OCI-LY1 (cell line): ENCODE measurements around the gene DAAM1.

Experiments
- H2AFZ ChIP-seq: fragments of 200-600 bp; sonication (generic), shearing (Covaris generic); 2 replicates; pipeline ENCODE4 v1.6.0; 2014; ENCODE audit warnings: antibody characterized with exemption, mild to moderate bottlenecking, low read length
- H3F3A ChIP-seq: fragments of 200-600 bp; sonication (generic), shearing (Covaris generic); 2 replicates; pipeline ENCODE4 v1.6.0; 2014; ENCODE audit warnings: mild to moderate bottlenecking, antibody characterized with exemption, low read length, moderate library complexity; ENCODE audit not compliant: insufficient read depth
- H3K27ac ChIP-seq: fragments of 200-600 bp; sonication (generic); 2 replicates; pipeline ENCODE4 v1.5.1; 2014; ENCODE audit warnings: low read length, mixed run types, mild to moderate bottlenecking, low read depth; ENCODE audit not compliant: poor library complexity, severe bottlenecking
- H3K27me3 ChIP-seq: fragments of 200-600 bp; sonication (generic); 2 replicates; pipeline ENCODE4 v1.6.0; 2014; ENCODE audit warnings: antibody characterized with exemption, mild to moderate bottlenecking, low read length, moderate library complexity; ENCODE audit not compliant: insufficient read depth
- H3K36me3 ChIP-seq: fragments of 200-600 bp; sonication (generic); 2 replicates; pipeline ENCODE4 v1.6.1; 2014; ENCODE audit warnings: mild to moderate bottlenecking, antibody characterized with exemption, low read length, moderate library complexity, mixed read lengths; ENCODE audit not compliant: insufficient read depth
- H3K4me1 ChIP-seq: fragments of 200-600 bp; sonication (generic); 2 replicates; pipeline ENCODE4 v1.5.1; 2014; ENCODE audit warnings: mild to moderate bottlenecking, low read length, moderate library complexity; ENCODE audit not compliant: insufficient read depth, severe bottlenecking
- H3K4me2 ChIP-seq: fragments of 200-600 bp; sonication (generic), shearing (Covaris generic); 2 replicates; pipeline ENCODE4 v1.6.1; 2014; ENCODE audit warnings: low read length
- H3K4me3 ChIP-seq: fragments of 200-600 bp; sonication (generic); 2 replicates; pipeline ENCODE4 v1.5.1; 2014; ENCODE audit warnings: low read length, low read depth, mild to moderate bottlenecking, mixed read lengths; ENCODE audit not compliant: poor library complexity, severe bottlenecking
- H3K79me2 ChIP-seq: fragments of 200-600 bp; shearing (Covaris generic); 2 replicates; pipeline ENCODE4 v1.6.1; 2016; ENCODE audit warnings: mixed run types, low read length, mixed read lengths; ENCODE audit not compliant: insufficient read depth
- H3K9ac ChIP-seq: fragments of 200-600 bp; sonication (generic), shearing (Covaris generic); 2 replicates; pipeline ENCODE4 v1.6.1; 2014; ENCODE audit warnings: mild to moderate bottlenecking, low read length, mixed read lengths
- H3K9me2 ChIP-seq: fragments of 200-600 bp; sonication (generic), shearing (Covaris generic); 2 replicates; pipeline ENCODE4 v1.6.1; 2014; ENCODE audit warnings: low read depth, mild to moderate bottlenecking, low read length, mixed read lengths
- H3K9me3 ChIP-seq: fragments of 200-600 bp; shearing (Covaris generic); 2 replicates; pipeline ENCODE4 v1.6.1; 2014; ENCODE audit warnings: low read length, mixed read lengths
- H4K20me1 ChIP-seq: fragments of 200-600 bp; sonication (generic), shearing (Covaris generic); 2 replicates; pipeline ENCODE4 v1.6.0; 2016; ENCODE audit warnings: mild to moderate bottlenecking, low read length; ENCODE audit not compliant: insufficient read depth
- EZH2 ChIP-seq: fragments of 200-600 bp; sonication (generic), shearing (Covaris generic); IDR thresholded peaks from 2 replicates; pipeline ENCODE4 v1.8.0; 2017; ENCODE audit warnings: borderline replicate concordance, mixed run types, mild to moderate bottlenecking, antibody characterized with exemption, low read length, moderate library complexity, mixed read lengths
- TF ChIP-seq, protein P1 (sequence below): fragments of 200-600 bp; sonication (generic), shearing (Covaris generic); IDR thresholded peaks from 2 replicates; pipeline ENCODE4 v1.5.1; 2017; ENCODE audit warnings: mild to moderate bottlenecking, antibody characterized with exemption, low read length, moderate library complexity, mixed read lengths

DAAM1 gene

GRCh38 chr14:59195912-59196311, 7.4 kb downstream of the DAAM1 start:
- H3K27ac ChIP-seq, result no peak overlapping the region
- no peaks in the 10 kb centered on the region for H3K27me3 ChIP-seq
- no peak overlapping the region for H3K9ac ChIP-seq
- H3K4me2 ChIP-seq, result no peak overlapping the region
- H3F3A ChIP-seq, result no peaks in the 10 kb centered on the region
- no peaks in the 10 kb centered on the region for H4K20me1 ChIP-seq
- no peaks in the 10 kb centered on the region for H3K9me3 ChIP-seq
- H3K9me2 ChIP-seq, result no peaks in the 10 kb centered on the region
- no peak overlapping the region for H3K4me3 ChIP-seq
- TF ChIP-seq, protein P1, sequence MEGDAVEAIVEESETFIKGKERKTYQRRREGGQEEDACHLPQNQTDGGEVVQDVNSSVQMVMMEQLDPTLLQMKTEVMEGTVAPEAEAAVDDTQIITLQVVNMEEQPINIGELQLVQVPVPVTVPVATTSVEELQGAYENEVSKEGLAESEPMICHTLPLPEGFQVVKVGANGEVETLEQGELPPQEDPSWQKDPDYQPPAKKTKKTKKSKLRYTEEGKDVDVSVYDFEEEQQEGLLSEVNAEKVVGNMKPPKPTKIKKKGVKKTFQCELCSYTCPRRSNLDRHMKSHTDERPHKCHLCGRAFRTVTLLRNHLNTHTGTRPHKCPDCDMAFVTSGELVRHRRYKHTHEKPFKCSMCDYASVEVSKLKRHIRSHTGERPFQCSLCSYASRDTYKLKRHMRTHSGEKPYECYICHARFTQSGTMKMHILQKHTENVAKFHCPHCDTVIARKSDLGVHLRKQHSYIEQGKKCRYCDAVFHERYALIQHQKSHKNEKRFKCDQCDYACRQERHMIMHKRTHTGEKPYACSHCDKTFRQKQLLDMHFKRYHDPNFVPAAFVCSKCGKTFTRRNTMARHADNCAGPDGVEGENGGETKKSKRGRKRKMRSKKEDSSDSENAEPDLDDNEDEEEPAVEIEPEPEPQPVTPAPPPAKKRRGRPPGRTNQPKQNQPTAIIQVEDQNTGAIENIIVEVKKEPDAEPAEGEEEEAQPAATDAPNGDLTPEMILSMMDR, result no peak
- TF ChIP-seq EZH2, result no peak
- H3K4me1 ChIP-seq, result peaks cover 70% of the 10 kb centered on the region
- H3K79me2 ChIP-seq, result peaks cover 94% of the 10 kb centered on the region
- H3K36me3 ChIP-seq, result no peaks in the 10 kb centered on the region; the same call in 1 of the 2 replicates
- H2AFZ ChIP-seq, result no peak overlapping the region

DNA sequence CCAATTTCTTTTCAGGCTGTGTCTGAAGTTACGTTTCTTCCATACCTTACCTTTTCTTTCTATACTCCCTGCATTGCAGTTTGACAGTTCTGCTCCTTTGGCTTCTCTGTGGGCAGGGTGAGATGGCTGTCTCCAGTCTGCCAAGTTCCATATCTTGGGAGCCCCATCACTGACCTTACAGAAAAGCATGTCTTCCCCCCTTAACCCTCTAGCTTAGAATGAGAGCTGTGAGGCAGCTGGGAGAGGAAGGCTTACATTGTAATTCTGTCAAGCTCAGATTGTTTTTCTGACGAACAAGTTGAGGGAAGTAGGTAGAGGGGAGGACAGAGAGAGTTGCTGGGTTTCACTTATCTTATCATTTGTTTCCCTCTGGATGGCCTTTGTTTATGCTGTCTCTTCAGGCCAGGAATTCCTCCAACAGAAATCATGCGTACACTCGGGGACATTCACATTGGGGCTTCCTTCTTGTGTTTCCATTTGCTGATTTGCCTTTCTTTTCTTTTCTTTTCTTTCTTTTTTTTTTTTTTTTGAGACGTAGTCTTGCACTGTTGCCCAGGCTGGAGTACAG, 9.3 kb downstream of the DAAM1 start:
- Histone ChIP-seq H3K4me3 (no peak overlapping the region), H3K4me2 (no peak overlapping the region), H3K4me1 (peaks cover 71% of the 10 kb centered on the region), H3K27ac (no peak overlapping the region), H3F3A (no peaks in the 10 kb centered on the region), H3K79me2 (peaks cover 92% of the 10 kb centered on the region), H3K27me3 (no peaks in the 10 kb centered on the region), H3K9me2 (no peaks in the 10 kb centered on the region), H3K9ac (no peak overlapping the region), H2AFZ (no peak overlapping the region), H3K9me3 (no peaks in the 10 kb centered on the region), H3K36me3 (no peaks in the 10 kb centered on the region; the same call in 1 of the 2 replicates), H4K20me1 (no peaks in the 10 kb centered on the region)
- no peak for TF ChIP-seq EZH2
- TF ChIP-seq, protein P1, result no peak

GRCh38 chr14:59199205-59199604, 10.7 kb downstream of the DAAM1 start:
- Histone ChIP-seq H4K20me1 (no peaks in the 10 kb centered on the region), H3K9me3 (no peaks in the 10 kb centered on the region), H3K4me2 (no peak overlapping the region), H2AFZ (no peak overlapping the region), H3F3A (no peaks in the 10 kb centered on the region), H3K4me1 (peaks cover 66% of the 10 kb centered on the region), H3K79me2 (peaks cover 91% of the 10 kb centered on the region), H3K9me2 (no peaks in the 10 kb centered on the region), H3K27me3 (no peaks in the 10 kb centered on the region), H3K9ac (no peak overlapping the region), H3K36me3 (no peaks in the 10 kb centered on the region; the same call in 1 of the 2 replicates), H3K4me3 (no peak overlapping the region), H3K27ac (no peak overlapping the region)
- TF ChIP-seq, protein P1, result peak; percentile 20; the same call in 1 of the 2 replicates
- no peak for TF ChIP-seq EZH2
